NCI-H1930 (cell line): Measurements from ENCODE around the gene KRT16.
"Not testable (repeated sequence)": the region's sequence is repeated elsewhere in the genome, so short reads cannot be mapped to it uniquely, and the experiment has no call there.

Source experiments
- DNase-seq, 2 experiments: peaks; one replicate each; lab custom pipeline; 2025; lab: John Stamatoyannopoulos, UW

KRT16 gene

GRCh38 chr17:41628073-41628370 is 15.5 kb upstream of the KRT16 start:
- not testable (repeated sequence) for DNase-seq

GRCh38 chr17:41627316-41628072 is 14.9 kb upstream of the KRT16 start:
- DNase-seq = no peak

- DNase-seq = not testable (repeated sequence)
Measured at GRCh38 chr17:41626914-41627295, 14.3 kb upstream of the KRT16 start.

- DNase-seq = not testable (repeated sequence)
Measured at GRCh38 chr17:41626028-41626913, 13.7 kb upstream of the KRT16 start.

- no peak for DNase-seq
Measured at GRCh38 chr17:41625602-41626001, 13.0 kb upstream of the KRT16 start.

GRCh38 chr17:41624208-41625101 is 11.9 kb upstream of the KRT16 start, which contains the start of gene KRT17:
Gene KRT17 (minus strand): TSS chr17:41624575. CDS start chr17:41624509, 66 bp downstream.
- DNase-seq = no peak

- DNase-seq = not testable (repeated sequence)
Measured at GRCh38 chr17:41623184-41623861, 10.8 kb upstream of the KRT16 start.

- DNase-seq = not testable (repeated sequence)
Measured at GRCh38 chr17:41622340-41623183, 10.0 kb upstream of the KRT16 start.

GRCh38 chr17:41621916-41622315 is 9.3 kb upstream of the KRT16 start:
- DNase-seq = no peak

- DNase-seq = not testable (repeated sequence)
Measured at GRCh38 chr17:41621435-41621817, 8.9 kb upstream of the KRT16 start.

GRCh38 chr17:41620583-41621434 is 8.2 kb upstream of the KRT16 start:
- no peak for DNase-seq

GRCh38 chr17:41619927-41620582 is 7.5 kb upstream of the KRT16 start:
- not testable (repeated sequence) for DNase-seq

- DNase-seq = no peak
Measured at GRCh38 chr17:41619036-41619926, 6.7 kb upstream of the KRT16 start.

- no peak for DNase-seq
Measured at GRCh38 chr17:41618341-41619035, 5.9 kb upstream of the KRT16 start.

- no peak for DNase-seq
Measured at GRCh38 chr17:41617698-41618097, 5.1 kb upstream of the KRT16 start.

GRCh38 chr17:41617136-41617535 is 4.6 kb upstream of the KRT16 start:
- no peak for DNase-seq

GRCh38 chr17:41616486-41616885 is 3.9 kb upstream of the KRT16 start:
- DNase-seq = not testable (repeated sequence)
